ENCODE data around the gene ZGRF1.

Gene ZGRF1, protein sequence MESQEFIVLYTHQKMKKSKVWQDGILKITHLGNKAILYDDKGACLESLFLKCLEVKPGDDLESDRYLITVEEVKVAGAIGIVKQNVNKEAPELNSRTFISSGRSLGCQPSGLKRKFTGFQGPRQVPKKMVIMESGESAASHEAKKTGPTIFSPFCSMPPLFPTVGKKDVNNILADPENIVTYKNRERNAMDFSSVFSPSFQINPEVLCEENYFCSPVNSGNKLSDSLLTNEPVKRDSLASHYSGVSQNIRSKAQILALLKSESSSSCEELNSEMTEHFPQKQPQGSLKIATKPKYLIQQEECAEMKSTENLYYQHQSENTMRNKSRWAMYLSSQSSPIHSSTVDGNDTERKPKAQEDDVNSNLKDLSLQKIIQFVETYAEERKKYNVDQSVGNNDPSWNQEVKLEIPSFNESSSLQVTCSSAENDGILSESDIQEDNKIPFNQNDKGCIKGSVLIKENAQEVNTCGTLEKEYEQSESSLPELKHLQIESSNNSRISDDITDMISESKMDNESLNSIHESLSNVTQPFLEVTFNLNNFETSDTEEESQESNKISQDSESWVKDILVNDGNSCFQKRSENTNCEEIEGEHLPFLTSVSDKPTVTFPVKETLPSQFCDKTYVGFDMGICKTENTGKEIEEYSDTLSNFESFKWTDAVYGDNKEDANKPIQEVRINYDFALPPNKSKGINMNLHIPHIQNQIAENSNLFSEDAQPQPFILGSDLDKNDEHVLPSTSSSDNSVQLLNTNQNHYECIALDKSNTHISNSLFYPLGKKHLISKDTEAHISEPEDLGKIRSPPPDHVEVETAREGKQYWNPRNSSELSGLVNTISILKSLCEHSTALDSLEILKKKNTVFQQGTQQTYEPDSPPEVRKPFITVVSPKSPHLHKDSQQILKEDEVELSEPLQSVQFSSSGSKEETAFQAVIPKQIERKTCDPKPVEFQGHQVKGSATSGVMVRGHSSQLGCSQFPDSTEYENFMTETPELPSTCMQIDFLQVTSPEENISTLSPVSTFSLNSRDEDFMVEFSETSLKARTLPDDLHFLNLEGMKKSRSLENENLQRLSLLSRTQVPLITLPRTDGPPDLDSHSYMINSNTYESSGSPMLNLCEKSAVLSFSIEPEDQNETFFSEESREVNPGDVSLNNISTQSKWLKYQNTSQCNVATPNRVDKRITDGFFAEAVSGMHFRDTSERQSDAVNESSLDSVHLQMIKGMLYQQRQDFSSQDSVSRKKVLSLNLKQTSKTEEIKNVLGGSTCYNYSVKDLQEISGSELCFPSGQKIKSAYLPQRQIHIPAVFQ (N-terminal part only)

GRCh38 chr4:112636688-112637551, at the start of gene ZGRF1, which contains the start of gene LARP7:
ZGRF1 (minus strand) TSS chr4:112636909; CDS start chr4:112633176, 3,733 bp downstream.
LARP7 (plus strand) TSS chr4:112637143; CDS start chr4:112644670, 7,527 bp downstream.
- H3K4me3 ChIP-seq (ENCODE audit: low read depth, low read length): peak within 1 kb of the TSS; percentile 78
- TF ChIP-seq, protein P1, sequence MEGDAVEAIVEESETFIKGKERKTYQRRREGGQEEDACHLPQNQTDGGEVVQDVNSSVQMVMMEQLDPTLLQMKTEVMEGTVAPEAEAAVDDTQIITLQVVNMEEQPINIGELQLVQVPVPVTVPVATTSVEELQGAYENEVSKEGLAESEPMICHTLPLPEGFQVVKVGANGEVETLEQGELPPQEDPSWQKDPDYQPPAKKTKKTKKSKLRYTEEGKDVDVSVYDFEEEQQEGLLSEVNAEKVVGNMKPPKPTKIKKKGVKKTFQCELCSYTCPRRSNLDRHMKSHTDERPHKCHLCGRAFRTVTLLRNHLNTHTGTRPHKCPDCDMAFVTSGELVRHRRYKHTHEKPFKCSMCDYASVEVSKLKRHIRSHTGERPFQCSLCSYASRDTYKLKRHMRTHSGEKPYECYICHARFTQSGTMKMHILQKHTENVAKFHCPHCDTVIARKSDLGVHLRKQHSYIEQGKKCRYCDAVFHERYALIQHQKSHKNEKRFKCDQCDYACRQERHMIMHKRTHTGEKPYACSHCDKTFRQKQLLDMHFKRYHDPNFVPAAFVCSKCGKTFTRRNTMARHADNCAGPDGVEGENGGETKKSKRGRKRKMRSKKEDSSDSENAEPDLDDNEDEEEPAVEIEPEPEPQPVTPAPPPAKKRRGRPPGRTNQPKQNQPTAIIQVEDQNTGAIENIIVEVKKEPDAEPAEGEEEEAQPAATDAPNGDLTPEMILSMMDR (IDR thresholded peaks at IDR 0.05; ENCODE audit: low read depth, low read length): peak; percentile 87

DNA sequence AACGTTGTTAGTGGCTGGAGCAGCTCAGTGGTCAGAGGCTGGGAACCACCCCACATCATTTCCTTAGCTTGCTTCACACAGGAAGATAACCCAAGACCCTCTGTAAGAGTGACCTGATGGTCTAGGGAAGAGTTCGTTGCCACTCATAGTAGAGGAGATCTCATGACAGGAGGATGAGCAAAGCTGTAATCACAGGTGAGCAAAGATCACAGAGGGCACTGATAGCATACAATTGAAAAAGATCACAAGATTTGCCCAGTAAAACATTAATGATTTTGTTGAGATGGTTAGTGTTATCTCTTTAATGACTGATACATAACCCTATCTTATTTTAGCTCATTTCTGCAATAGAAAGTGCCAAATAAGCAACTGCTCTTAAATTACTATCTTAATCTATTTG, 44.3 kb upstream of the ZGRF1 start:
- TF ChIP-seq, protein P1 (IDR thresholded peaks at IDR 0.05; ENCODE audit: low read depth, low read length): no peak
- no peak overlapping the region for H3K4me3 ChIP-seq (ENCODE audit: low read depth, low read length)

DNA sequence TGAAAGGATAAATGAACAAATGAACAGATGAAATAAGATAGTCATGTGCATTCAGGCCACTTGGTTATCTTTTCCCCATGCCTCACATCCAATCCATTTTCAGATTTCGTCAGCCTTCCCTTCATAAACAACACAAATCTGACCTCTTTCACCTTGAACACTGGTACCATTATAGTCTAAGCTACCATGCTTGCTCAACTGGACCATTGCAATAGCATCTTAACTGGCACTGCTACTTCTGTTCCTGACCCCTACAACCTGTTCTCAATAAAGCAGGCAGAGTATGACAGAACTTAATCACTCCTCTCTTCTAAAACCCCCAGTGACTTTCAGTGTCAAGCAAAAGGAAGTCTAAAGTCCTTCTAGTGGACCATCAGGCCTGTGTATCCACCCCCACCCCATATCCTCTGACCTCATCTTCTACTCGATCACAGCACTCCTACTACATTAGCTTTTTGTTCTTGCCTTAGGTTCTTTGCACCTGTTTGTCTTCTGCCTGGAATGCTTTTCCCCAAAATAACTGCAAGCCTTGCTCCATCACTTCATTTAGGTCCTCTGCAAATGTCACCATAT, 40.9 kb upstream of the ZGRF1 start:
- TF ChIP-seq, protein P1 (IDR thresholded peaks at IDR 0.05; ENCODE audit: low read depth, low read length): no peak
- no peak overlapping the region for H3K4me3 ChIP-seq (ENCODE audit: low read depth, low read length)

GRCh38 chr4:112674376-112674775, 37.7 kb upstream of the ZGRF1 start:
- TF ChIP-seq, protein P1 (IDR thresholded peaks at IDR 0.05; ENCODE audit: low read depth, low read length): no peak
- H3K4me3 ChIP-seq (ENCODE audit: low read depth, low read length): no peak overlapping the region

DNA sequence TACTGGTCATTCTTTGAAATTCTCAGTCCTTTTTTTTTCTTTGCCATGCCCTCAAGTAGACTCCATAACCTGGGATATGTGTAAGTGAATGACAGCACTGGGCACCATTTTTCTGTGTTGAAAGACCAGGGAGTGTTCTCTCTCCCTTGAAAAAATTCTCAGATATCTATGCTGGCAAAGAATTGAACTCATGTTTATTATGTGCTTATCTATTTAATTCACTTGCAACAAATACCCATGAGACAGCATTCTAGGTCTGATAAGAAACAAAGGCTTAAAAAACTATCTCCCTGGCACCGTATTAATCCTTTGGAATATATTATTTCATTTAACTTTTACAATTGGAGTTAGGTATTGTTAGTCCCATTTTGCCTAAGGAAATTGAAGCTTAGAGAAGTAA, 37.0 kb upstream of the ZGRF1 start:
- TF ChIP-seq, protein P1 (IDR thresholded peaks at IDR 0.05; ENCODE audit: low read depth, low read length): no peak
- H3K4me3 ChIP-seq (ENCODE audit: low read depth, low read length): no peak overlapping the region

DNA sequence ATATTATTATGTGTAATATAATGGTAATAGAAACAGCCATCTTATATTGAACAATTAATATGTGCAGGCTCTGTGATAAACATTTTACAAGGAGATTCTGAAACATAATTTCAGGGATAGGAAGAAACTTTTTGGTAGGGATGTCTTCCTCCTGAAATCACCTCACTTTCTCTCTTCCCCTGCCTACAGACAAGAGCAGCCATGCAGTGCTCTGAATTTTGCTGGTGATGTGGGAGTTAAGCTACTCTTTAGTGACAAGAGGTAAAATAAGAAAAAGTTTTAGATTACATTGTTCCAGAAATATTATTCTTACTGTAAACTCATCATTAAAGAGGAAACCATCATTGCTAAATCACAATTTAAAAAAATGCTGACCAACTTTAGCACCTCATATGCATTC, 36.4 kb upstream of the ZGRF1 start:
- H3K4me3 ChIP-seq (ENCODE audit: low read depth, low read length): no peak overlapping the region
- TF ChIP-seq, protein P1 (IDR thresholded peaks at IDR 0.05; ENCODE audit: low read depth, low read length): no peak

Measured in WI38 (cell line).